IMR-90 (cell line): ENCODE data around the gene STOML1.

Source experiments
- CEBPB ChIP-seq: IDR thresholded peaks from 2 replicates; pipeline ENCODE4 v1.6.1; 2012; ENCODE audit warnings: low read depth, low read length, improper control_type of control experiment
- CHD1 ChIP-seq: IDR thresholded peaks from 2 replicates; pipeline ENCODE4 v1.6.1; 2012; ENCODE audit warnings: low read depth, low read length, improper control_type of control experiment
- CTCF ChIP-seq: conservative IDR thresholded peaks from 2 replicates; pipeline ENCODE4 v1.5.1; 2012; ENCODE audit warnings: mild to moderate bottlenecking, low read depth, low read length, improper control_type of control experiment
- MAFK ChIP-seq: IDR thresholded peaks from 2 replicates; pipeline ENCODE4 v1.6.1; 2012; ENCODE audit warnings: low read depth, low read length, improper control_type of control experiment
- MXI1 ChIP-seq: IDR thresholded peaks from 2 replicates; pipeline ENCODE4 v1.6.1; 2012; ENCODE audit warnings: low read depth, mild to moderate bottlenecking, low read length, moderate library complexity, borderline replicate concordance
- NFE2L2 ChIP-seq: fragments of 150-350 bp; IDR thresholded peaks from 2 replicates; pipeline ENCODE4 v1.6.1; 2016; ENCODE audit warnings: low read depth, mild to moderate bottlenecking, low read length
- POLR2A ChIP-seq: IDR thresholded peaks from 2 replicates; pipeline ENCODE4 v1.6.1; 2012; ENCODE audit warnings: mild to moderate bottlenecking, low read depth, low read length
- RFX5 ChIP-seq: IDR thresholded peaks from 2 replicates; pipeline ENCODE4 v1.8.0; 2012; ENCODE audit warnings: low read depth, mild to moderate bottlenecking, low read length, moderate library complexity

DNA sequence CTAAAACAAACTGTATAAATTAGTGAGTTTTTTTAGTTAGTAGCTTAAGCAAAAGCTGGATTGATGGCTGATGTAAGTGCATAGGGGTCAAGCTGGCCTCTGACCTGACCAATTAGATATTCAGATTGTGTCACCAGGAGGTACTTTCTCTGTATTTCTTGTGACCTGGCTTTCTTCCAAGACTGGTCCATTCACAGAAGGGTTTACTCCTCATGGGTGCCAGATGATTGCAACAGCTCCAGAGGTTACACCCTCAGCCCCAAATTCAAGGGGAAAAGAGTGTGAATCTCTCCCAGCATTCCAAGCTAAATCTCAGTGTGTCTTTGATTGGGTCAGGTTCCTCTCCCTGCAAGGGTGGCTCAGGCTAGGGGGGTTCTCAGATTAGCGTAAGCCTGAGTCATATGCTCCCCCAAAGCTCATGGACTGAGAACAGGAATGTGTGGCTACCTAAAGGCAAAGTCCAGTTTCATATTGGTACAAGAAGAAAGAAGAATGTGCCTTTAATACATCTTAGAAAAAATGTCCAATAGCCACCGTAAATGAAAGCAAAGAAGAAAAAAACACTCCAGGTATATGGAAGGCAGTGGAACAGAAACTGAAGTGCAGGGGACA lies 18.9 kb upstream of the STOML1 start:
- TF ChIP-seq CTCF = no peak
- no peak for TF ChIP-seq POLR2A
- TF ChIP-seq MXI1 = no peak
- no peak for TF ChIP-seq NFE2L2
- no peak for TF ChIP-seq CHD1
- no peak for TF ChIP-seq MAFK
- TF ChIP-seq CEBPB = peak; percentile 33; the same call in 1 of the 2 replicates
- TF ChIP-seq RFX5 = no peak
